ENCODE data around the gene ACSS3.

The ACSS3 gene

DNA sequence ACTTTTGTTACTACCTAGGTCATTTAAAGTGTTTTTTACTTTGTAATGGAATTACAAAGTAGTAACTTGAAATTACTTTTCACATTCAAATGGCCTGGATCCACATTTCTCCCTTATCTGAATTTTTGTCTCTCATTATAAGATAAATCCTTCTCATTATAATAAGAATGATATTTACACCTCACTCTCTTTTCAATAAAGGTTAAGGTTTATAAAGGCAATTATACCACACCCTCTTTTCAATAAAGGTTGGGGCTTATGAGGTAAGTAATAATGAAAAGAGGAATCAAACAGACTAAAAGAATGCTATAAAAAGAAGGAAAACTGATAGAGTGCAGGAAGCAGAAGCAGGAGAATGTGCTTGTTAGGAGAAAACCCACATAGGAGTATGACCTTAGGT lies 210.8 kb downstream of the ACSS3 start:
- TF ChIP-seq POLR2AphosphoS5 (IDR thresholded peaks at IDR 0.05; ENCODE audit: low read depth, low read length) (no peak), REST (IDR thresholded peaks at IDR 0.05; ENCODE audit: insufficient read depth in 1 of 2, low read depth in 2 of 2, low read length in 2 of 2) (no peak), TAF1 (IDR thresholded peaks at IDR 0.05; ENCODE audit: borderline replicate concordance, insufficient read depth, low read length) (no peak), SIN3A (IDR thresholded peaks at IDR 0.05; ENCODE audit: borderline replicate concordance, insufficient read depth, low read length) (no peak), FOXP2 (optimal IDR thresholded peaks at IDR 0.05; ENCODE audit: borderline replicate concordance, extremely low read depth, extremely low read length, insufficient read depth) (no peak)

- TF ChIP-seq POLR2AphosphoS5 (IDR thresholded peaks at IDR 0.05; ENCODE audit: low read depth, low read length) (no peak), SIN3A (IDR thresholded peaks at IDR 0.05; ENCODE audit: borderline replicate concordance, insufficient read depth, low read length) (no peak), REST (IDR thresholded peaks at IDR 0.05; ENCODE audit: insufficient read depth in 1 of 2, low read depth in 2 of 2, low read length in 2 of 2) (no peak), FOXP2 (optimal IDR thresholded peaks at IDR 0.05; ENCODE audit: borderline replicate concordance, extremely low read depth, extremely low read length, insufficient read depth) (no peak), TAF1 (IDR thresholded peaks at IDR 0.05; ENCODE audit: borderline replicate concordance, insufficient read depth, low read length) (no peak)
Measured at GRCh38 chr12:81294325-81295190, 216.7 kb downstream of the ACSS3 start.

DNA sequence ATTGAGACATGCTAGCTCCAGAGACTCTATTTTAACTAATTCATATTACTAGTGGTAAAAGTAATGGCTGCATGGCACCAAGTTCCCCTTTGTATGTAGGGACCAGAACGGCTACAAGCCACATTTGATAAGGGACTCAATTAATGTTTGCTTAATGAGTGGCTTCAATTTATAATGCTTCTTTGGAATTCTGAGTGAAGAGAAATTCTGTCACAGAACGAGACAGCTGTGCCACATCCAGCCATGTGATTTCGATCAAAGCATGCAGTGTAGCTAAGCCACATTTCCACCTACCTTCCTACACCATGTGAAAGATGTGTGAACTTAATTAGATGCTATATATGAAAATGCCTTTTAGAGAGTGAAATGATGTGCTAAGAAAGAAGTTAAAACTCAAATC lies 217.4 kb downstream of the ACSS3 start:
- no peak for TF ChIP-seq SIN3A (IDR thresholded peaks at IDR 0.05; ENCODE audit: borderline replicate concordance, insufficient read depth, low read length)
- TF ChIP-seq FOXP2 (optimal IDR thresholded peaks at IDR 0.05; ENCODE audit: borderline replicate concordance, extremely low read depth, extremely low read length, insufficient read depth) = no peak
- TF ChIP-seq POLR2AphosphoS5 (IDR thresholded peaks at IDR 0.05; ENCODE audit: low read depth, low read length) = no peak

DNA sequence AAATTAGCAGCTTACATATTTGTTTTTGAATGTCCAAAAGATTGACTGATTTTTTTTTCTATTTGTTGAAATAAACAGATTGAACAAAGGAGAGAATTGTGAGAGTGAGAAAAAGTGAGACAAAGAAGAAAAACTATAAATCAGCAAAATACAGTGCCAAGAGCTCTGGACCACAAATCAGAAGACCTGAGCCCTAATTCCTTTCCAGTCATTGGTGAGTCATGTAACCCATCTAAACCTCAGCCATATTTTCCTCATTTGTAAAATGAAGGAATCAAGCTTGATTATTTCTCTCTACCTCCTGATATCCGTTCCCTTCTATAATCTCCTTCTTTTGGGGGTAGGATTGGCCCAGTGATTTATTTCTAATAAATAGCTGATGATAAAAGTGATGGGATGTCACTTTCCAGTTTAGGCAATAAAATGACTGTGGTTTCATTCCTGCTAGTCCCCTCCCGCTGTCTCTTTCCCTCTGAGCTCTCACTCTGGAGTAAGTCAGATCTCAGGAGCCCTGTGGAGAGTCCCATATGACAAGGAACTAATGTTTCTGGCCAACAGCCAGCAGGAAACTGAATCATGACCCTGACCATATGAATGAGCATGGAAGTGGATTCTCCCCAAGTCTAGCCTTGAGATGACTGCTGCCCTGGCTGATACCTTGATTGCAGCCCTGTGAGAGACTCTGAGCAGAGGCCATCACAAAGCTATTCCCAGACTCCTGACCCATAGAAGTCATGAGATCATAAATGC lies 218.9 kb downstream of the ACSS3 start:
- TF ChIP-seq REST (IDR thresholded peaks at IDR 0.05; ENCODE audit: insufficient read depth in 1 of 2, low read depth in 2 of 2, low read length in 2 of 2) (no peak), TAF1 (IDR thresholded peaks at IDR 0.05; ENCODE audit: borderline replicate concordance, insufficient read depth, low read length) (no peak), FOXP2 (optimal IDR thresholded peaks at IDR 0.05; ENCODE audit: borderline replicate concordance, extremely low read depth, extremely low read length, insufficient read depth) (no peak), POLR2AphosphoS5 (IDR thresholded peaks at IDR 0.05; ENCODE audit: low read depth, low read length) (no peak), SIN3A (IDR thresholded peaks at IDR 0.05; ENCODE audit: borderline replicate concordance, insufficient read depth, low read length) (no peak)

- TF ChIP-seq TAF1 (IDR thresholded peaks at IDR 0.05; ENCODE audit: borderline replicate concordance, insufficient read depth, low read length) (no peak), FOXP2 (optimal IDR thresholded peaks at IDR 0.05; ENCODE audit: borderline replicate concordance, extremely low read depth, extremely low read length, insufficient read depth) (no peak), SIN3A (IDR thresholded peaks at IDR 0.05; ENCODE audit: borderline replicate concordance, insufficient read depth, low read length) (no peak), POLR2AphosphoS5 (IDR thresholded peaks at IDR 0.05; ENCODE audit: low read depth, low read length) (no peak), REST (IDR thresholded peaks at IDR 0.05; ENCODE audit: insufficient read depth in 1 of 2, low read depth in 2 of 2, low read length in 2 of 2) (no peak)
Measured at GRCh38 chr12:81297601-81298000, 219.7 kb downstream of the ACSS3 start.

All from PFSK-1 (cell line).